Colonic mucosa (tissue), 4 donors: ENCODE measurements around the gene ZNF564. TPM values are rescaled to one million over a fixed set of nuclear protein-coding genes. Genes with fewer than 3 reads are reported as not detected.

Source experiments
- DNase-seq: peaks from one replicate; pipeline ENCODE4 v3.0.0-alpha.2; 2020
- H3K27ac ChIP-seq: fragments of 200-600 bp; one replicate; pipeline ENCODE4 v1.8.0; 2021
- H3K27me3 ChIP-seq: fragments of 200-600 bp; one replicate; pipeline ENCODE4 v1.8.0; 2021
- H3K36me3 ChIP-seq: fragments of 200-600 bp; one replicate; pipeline ENCODE4 v1.8.0; 2021
- H3K4me1 ChIP-seq: fragments of 200-600 bp; one replicate; pipeline ENCODE4 v1.8.0; 2021; ENCODE audit warnings: mild to moderate bottlenecking
- H3K4me3 ChIP-seq: fragments of 200-600 bp; one replicate; pipeline ENCODE4 v1.8.0; 2021
- H3K9ac ChIP-seq, 2 donors: one replicate each; pipeline ENCODE4 v1.7.0; 2013; ENCODE audit warnings: control low read depth in 2 of 2, low read depth in 2 of 2, low read length in 2 of 2
- H3K9me3 ChIP-seq: fragments of 200-600 bp; one replicate; pipeline ENCODE4 v1.8.0; 2021
- intact Hi-C: fragments of 100-400 bp; cut with DNase I; formaldehyde crosslinking; loops from one replicate; pipeline ENCODE4 v1.14.1; 2022
- total RNA-seq, 2 donors: library from RNA; stranded (reverse); fragmentation: NEBNext Ultra II Directional in 1 of 2; extraction: Animal tissue kit (Norgen Biotek cat#: 25700) in 1 of 2; gene quantifications; one replicate each; pipeline ENCODE4 v1.2.1, GENCODE V29; 2021
- TF ChIP-seq, protein P1 (sequence below): fragments of 200-600 bp; IDR thresholded peaks from one replicate; pipeline ENCODE4 v1.8.0; 2022; ENCODE audit warnings: antibody characterized with exemption, mild to moderate bottlenecking
- donor health status: healthy.
- donor health status: DM: no; HTN: no; CAD: no.
- donor health status: DM: no; HTN: no; CAD: no.

Gene ZNF564
- 10 to 100 TPM; 14.8 to 17.4 TPM for total RNA-seq

- H3K4me3 ChIP-seq = peak within 1 kb of the TSS; percentile 72
- H3K4me1 ChIP-seq = peaks cover 14% of the 10 kb centered on the region
- H3K36me3 ChIP-seq = no peaks in the 10 kb centered on the region
- H3K9me3 ChIP-seq = no peaks in the 10 kb centered on the region
- H3K27ac ChIP-seq = peak within 1 kb of the TSS; percentile 92
- peak; percentile 98 for DNase-seq
- no peaks in the 10 kb centered on the region for H3K27me3 ChIP-seq
- H3K9ac ChIP-seq = peak within 1 kb of the TSS; percentile 92 to 95
- TF ChIP-seq, protein P1, sequence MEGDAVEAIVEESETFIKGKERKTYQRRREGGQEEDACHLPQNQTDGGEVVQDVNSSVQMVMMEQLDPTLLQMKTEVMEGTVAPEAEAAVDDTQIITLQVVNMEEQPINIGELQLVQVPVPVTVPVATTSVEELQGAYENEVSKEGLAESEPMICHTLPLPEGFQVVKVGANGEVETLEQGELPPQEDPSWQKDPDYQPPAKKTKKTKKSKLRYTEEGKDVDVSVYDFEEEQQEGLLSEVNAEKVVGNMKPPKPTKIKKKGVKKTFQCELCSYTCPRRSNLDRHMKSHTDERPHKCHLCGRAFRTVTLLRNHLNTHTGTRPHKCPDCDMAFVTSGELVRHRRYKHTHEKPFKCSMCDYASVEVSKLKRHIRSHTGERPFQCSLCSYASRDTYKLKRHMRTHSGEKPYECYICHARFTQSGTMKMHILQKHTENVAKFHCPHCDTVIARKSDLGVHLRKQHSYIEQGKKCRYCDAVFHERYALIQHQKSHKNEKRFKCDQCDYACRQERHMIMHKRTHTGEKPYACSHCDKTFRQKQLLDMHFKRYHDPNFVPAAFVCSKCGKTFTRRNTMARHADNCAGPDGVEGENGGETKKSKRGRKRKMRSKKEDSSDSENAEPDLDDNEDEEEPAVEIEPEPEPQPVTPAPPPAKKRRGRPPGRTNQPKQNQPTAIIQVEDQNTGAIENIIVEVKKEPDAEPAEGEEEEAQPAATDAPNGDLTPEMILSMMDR = no peak
- intact Hi-C loops = no loop called here
These were observed at the start of gene ZNF564 for GRCh38 chr19:12551060-12551832. Gene ZNF564, minus strand, starts transcription at chr19:12551482. Its CDS starts 150 bp downstream, at chr19:12551332.

GRCh38 chr19:12597594-12597993 is 46.3 kb upstream of the ZNF564 start:
- no peak for DNase-seq
- intact Hi-C loops = no loop called here
- Histone ChIP-seq H3K9me3 (no peaks in the 10 kb centered on the region), H3K36me3 (no peaks in the 10 kb centered on the region), H3K9ac (no peak overlapping the region), H3K4me1 (no peaks in the 10 kb centered on the region), H3K27ac (no peak overlapping the region), H3K4me3 (no peak overlapping the region), H3K27me3 (no peaks in the 10 kb centered on the region)
- TF ChIP-seq, protein P1 = no peak

- H3K27me3 ChIP-seq = no peaks in the 10 kb centered on the region
- H3K9ac ChIP-seq = no peak overlapping the region
- no peaks in the 10 kb centered on the region for H3K36me3 ChIP-seq
- intact Hi-C loops = no loop called here
- no peaks in the 10 kb centered on the region for H3K9me3 ChIP-seq
- H3K27ac ChIP-seq = no peak overlapping the region
- DNase-seq = no peak
- no peaks in the 10 kb centered on the region for H3K4me1 ChIP-seq
- TF ChIP-seq, protein P1 = no peak
- no peak overlapping the region for H3K4me3 ChIP-seq
These were observed 45.8 kb upstream of the ZNF564 start for GRCh38 chr19:12596927-12597548.

DNA sequence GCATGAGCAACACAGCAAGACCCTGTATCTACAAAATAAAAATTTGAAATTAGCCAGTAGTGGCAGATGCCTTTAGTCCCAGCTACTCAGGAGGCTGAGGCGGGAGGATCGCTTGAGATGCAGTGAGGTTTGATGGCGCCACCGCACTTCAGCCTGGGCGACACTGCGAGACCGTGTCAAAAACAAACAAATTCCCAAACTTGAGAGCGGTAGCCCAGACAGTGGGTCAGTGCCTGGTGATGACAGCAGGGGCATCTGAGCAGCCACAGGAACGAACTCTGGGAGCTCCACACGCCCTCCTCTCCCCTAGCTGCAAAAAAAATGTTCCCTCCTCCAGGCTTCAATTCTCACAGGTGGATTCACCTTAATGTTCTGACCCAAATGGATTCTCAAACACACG is 45.2 kb upstream of the ZNF564 start:
- DNase-seq = no peak
- no peaks in the 10 kb centered on the region for H3K27me3 ChIP-seq
- intact Hi-C loops = no loop called here
- H3K4me3 ChIP-seq = no peak overlapping the region
- no peak overlapping the region for H3K27ac ChIP-seq
- H3K9me3 ChIP-seq = no peaks in the 10 kb centered on the region
- TF ChIP-seq, protein P1 = no peak
- H3K36me3 ChIP-seq = no peaks in the 10 kb centered on the region
- no peak overlapping the region for H3K9ac ChIP-seq
- no peaks in the 10 kb centered on the region for H3K4me1 ChIP-seq

GRCh38 chr19:12581100-12581499 is 29.8 kb upstream of the ZNF564 start:
- Histone ChIP-seq H3K9me3 (peaks cover 3% of the 10 kb centered on the region), H3K36me3 (peaks cover 24% of the 10 kb centered on the region), H3K4me3 (no peak overlapping the region), H3K27me3 (no peaks in the 10 kb centered on the region), H3K9ac (no peak overlapping the region), H3K27ac (no peak overlapping the region), H3K4me1 (no peaks in the 10 kb centered on the region)
- intact Hi-C loops = no loop called here
- no peak for DNase-seq
- TF ChIP-seq, protein P1 = no peak
